Activated CD4-positive, alpha-beta T cell treated with anti-CD3 and anti-CD28 coated beads for 48 hours (primary cell): ENCODE measurements around the gene IGSF21.

Experiments used
- DNase-seq: peaks from one replicate; pipeline ENCODE4 v3.0.0-alpha.2; 2020

IGSF21 gene

DNA sequence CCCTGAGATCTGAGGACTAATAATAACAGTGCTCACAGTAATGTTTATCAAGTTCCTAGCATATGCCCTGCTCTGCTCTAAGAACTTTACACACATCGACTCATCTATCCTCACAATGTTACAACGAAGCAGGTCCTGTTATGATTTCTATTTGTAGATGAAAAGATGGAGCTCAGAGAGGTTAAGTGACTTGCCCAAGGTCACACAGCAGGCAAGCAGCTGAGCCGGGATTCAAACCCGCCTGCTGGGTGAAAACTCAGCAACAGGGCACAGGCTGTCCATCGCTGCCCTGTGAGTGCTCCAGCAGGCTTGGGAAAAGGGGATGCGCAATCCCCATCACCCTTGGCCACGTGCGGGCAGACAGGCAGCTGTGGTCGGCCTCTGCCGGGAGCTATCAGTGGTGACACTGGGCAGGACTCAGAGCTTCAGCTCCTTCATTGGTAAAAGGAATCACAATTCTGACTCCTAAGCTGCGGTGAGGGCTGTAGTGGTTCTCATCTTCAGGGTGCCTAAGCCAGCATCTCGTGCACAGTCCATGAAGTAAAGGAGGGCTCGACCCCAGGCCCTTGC, 199.8 kb downstream of the IGSF21 start:
- no peak for DNase-seq

DNA sequence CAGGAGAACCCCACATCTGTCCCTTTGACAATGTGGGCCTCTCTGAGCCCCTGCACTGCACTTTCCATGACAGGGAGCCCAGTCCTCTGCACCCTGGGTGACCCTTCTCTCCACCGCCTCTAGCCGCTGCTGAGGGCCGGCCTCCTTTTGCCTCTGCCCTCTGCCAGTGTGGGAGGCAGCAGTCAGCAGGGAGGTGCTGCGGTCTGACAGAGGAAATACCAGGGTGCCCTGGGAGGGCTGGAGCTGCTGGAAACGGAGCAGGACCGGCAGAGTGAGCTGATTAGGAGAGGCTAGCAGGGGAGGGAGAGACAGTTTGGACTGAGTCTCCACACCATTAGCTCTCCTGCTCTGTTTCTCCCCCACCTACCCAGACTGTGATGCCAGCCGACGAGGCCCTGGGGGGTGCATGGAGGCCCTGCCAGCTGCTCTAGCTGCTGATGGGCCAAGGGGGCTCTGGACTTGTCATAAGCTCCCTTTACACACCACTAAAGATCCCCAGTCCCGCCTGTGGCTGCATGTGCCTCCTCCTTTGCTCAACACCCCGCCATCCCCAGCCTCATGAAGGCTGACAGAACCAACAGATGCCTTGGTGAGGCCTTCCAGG, 202.1 kb downstream of the IGSF21 start:
- no peak for DNase-seq

DNA sequence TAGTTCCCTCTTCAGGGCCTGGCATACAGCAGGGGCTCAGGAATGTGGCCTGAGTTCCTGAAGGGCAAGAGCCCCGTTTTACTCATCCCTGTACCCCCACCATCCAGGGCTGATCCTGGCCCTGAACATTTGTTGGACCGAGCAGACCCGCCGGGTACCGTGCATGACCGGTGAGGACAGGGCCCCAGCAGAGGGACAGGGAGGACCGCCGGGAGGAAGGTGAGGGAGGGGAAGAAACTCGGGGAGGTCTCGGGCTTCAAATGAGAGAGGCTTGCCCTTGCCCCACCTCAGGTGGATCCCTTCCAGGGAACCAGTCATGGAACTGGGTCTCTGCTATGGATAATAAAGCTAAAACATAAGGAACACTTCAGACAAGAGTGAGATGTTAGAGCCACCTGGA, 205.4 kb downstream of the IGSF21 start:
- no peak for DNase-seq

DNA sequence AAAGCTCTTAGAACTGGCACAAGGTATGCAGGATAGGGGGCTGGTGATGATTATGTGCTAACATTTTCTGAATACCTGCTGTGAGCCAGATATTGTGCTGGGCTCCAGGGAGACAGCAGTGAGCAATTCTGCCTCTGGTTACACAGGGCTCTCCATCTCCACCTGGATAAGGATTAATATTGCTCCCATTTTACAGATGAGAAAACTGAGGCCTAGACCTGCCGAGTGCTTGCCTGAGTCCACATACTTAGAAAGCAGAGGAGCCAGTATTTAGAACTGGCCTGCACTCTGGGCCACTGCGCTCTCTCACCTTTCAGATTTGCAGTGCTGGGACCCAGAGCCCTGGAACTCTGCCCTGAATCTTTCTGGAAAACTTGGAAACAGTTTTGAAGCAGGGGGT, 205.9 kb downstream of the IGSF21 start:
- no peak for DNase-seq

DNA sequence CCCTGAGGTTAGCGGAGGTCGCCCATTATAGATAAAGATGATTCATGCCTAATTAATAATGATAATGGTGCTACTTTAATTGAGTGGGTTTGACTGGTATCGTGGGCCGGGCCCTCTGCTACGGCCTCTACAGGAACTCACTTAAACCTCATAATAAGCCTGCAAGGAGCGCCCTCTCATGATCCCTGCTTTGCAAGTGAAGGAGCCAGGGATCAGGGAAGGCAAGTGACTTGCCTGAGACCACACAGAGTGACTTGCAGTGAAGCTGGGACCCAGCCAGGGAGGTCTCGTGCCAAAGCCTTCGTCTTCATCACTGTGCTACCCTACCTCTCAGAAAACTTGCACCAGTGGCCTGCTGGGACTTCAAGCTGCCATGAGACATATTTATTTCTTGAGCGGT, 206.8 kb downstream of the IGSF21 start:
- no peak for DNase-seq

DNA sequence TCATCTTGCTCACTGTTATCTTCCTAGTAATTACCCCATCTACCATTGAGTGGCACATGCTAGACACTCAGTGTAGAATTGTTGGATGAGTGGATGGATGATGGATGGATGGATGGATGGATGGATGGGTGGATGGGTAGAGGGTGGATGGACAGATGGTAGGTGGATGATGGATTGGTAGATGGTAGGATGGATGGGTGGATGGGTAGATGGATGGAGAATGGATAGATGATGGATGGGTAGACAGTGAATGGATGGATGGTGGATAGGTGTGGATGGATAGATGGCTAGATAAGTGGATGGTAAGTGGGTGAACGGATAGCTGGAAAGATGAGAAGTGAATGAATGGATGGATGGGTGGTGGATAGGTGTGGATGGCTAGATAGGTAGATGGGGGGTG, 207.9 kb downstream of the IGSF21 start:
- DNase-seq: no peak

DNA sequence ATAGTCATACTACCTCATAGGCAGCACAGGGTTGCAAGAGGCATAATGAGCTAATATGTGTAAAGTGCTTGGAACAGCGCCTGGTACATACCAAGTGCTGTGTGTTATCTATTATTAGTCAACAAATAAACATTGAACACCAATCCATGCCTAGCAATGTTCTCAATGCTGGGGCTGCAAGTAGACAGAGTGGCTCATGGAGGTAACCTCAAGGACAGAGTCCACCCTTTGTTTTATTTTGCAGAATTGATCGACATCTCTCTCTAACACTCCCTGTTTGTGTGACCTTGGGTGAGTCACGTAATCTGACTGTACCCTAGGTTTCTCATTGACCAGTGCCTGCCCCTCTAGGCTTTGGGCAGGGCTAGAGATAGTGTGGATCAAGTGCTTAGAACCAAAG, 209.2 kb downstream of the IGSF21 start:
- DNase-seq: no peak

DNA sequence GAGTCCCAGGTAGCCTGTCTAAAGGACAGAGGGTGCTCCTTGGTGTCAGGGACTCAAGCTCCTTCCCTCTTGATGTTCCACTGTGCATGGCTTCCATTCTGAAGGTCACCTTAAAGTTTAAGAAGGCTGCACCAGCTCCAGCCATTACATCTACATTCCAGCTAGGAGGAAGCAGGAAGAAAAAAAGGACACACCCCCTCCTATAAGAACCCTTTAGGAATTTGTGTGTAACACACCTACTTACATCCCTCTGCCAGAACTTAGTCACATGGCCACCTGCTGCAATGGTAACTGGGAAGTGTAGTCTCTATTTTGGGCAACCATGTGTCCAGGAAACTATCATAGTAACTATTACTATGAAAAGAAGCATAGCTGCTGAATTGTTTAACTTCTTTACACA, 211.5 kb downstream of the IGSF21 start:
- no peak for DNase-seq

DNA sequence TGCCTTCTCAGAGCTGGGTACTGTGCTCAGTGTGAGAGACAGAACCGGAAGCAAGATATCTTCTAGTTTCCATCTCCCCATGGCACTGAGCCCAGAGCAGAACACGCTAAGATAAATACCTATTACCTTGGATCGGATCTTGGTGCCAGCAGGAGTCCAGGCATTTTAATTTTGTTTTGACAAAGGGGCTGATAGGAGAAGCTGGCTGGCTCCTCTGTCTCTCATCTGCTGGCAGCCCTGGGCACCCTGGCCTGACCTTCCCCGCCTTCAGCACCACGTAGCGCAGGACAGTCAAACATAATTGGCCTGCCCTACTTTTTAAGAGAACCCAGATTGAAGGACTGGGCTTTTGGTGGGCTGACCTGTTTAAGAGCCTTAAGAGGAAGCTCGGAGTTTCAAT, 212.5 kb downstream of the IGSF21 start:
- DNase-seq: no peak

DNA sequence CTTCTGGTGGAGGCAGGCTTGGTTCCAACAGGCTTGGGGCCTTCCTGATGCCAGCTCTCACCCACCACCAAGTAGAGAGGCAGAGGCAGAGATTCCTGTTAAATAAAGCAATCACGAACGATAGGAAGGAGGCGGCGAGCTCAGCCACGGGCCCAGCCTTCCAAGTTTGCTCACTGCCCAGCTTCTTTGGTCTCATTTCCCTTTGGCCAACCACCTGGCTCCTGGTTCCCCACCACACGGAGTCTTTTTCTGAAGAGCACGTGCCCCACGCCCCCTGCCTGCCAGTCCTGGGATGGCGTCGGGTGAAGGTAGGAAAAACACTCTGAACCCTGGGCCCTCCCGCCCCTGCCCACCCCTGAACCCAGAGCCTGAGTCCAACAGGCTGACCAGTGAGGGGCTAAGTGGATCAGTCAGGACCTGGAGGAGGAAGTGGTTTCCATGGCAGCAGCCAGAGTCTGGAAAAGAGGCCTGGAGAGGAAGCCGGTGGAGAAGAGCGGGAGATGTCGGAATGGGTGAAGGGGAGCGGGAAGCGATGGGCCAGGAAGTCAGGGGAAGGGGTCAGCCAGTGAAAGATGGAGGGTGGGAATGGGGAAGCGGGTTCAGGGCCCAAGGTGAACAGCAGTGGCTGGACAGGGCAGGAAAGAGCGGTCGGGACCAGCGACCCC, 214.9 kb downstream of the IGSF21 start:
- peak; percentile 15 for DNase-seq

DNA sequence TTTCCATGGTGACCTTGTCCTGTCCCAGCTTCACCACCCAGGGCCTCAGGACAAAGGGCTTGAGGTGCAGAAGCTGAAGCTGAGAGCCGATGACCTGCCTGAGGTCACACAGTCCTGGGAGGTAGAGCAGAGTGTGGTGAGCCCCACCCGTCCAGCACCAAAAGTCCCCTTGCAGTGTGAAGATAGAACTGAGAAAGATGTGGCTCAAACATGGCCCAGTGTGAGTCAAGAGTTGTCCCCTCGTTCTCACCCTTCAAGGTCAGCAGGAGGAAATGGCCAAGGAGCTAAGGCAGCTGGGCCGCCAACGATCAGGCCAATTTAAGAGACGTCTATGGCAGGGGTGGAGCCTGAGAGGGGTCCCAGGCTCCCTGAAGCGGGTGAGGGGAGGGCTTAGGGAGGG, 215.7 kb downstream of the IGSF21 start:
- DNase-seq: no peak

DNA sequence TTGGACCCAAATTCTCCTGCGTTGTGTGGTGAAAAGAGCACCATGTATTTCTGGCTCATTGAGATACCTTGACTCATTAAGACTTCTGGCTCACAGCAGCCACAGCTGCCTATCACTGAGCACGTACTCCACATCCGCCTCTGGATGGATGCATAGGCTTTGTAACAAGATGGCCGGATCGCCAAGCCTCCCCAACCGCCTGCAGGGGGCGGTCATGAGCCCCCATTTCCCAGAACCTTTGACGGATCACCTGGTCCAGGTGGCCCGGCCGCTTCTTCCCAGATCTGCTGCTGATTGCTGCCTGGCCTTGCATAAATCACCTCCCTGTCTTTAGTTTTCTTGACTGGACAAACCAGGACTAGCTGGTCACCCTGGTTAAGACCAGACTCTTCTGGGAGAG, 216.6 kb downstream of the IGSF21 start:
- peak; percentile 7 for DNase-seq

DNA sequence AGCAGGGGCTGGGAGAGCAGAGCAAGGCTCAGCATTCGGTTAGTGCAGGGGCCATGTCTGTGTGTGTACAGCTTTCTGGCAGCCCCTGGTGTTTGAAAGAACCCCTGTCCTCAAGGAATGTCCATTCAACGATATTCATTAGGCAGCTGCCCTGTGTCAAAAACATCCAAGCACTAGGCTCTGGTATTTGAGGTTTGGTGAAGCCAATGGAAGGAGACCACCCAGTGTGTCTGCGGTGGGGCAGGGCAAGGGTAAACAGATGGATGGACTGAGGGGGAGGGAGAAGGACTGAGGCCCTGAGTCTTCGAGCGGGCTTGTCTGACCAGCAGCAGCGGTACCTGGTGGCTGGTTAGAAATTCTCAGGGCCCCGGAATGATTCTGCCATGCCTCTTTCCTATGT, 217.5 kb downstream of the IGSF21 start:
- no peak for DNase-seq

DNA sequence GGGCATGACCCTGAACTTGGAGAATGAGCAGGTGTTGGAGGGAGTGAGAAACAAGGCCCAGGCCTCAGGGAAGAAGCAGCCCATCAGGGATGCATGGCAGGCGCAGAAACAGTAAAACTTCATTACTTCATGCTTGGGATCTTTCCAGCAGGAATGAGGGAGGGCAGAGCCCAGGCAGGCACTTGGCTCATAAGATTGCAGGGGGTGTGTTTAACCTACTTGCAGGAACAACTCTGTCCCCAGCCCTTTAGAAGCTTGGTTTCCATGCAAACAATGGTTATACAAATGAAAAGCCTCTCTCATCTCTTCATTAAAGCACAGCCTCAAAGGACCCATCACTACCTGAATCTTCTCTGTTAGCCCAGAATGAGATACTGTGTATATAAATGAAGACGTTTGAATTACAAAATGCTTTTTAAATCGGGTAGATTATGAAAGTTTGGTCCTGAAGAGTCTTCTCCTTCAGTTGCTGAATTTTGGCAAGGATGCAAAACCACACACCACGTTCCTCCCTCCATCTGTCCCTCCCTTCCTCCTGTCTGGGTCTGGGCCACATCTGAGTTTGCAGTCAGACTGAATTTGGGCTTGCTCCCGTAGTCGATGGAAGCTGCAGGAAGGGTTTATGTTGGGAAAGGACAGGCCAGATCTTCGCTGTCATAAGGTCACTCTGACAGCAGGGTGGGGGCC, 218.8 kb downstream of the IGSF21 start:
- no peak for DNase-seq

DNA sequence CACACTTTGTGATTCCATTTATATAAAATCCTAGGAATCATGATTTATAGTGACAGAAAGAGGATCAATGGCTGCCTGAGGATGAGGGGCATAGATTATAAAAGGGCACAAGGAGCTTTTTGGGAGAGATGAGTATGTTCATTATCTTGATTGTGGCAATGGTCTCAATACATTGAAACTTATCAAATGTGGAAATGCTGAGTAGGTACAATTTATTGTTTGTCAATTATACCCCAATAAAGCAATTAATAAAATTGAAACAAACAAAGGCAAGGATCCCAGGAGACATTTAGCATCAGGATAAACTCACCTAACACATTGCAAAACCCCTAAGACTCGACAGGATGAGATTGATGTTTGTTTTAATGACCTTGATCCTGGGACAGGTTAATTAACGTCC, 220.1 kb downstream of the IGSF21 start:
- no peak for DNase-seq

DNA sequence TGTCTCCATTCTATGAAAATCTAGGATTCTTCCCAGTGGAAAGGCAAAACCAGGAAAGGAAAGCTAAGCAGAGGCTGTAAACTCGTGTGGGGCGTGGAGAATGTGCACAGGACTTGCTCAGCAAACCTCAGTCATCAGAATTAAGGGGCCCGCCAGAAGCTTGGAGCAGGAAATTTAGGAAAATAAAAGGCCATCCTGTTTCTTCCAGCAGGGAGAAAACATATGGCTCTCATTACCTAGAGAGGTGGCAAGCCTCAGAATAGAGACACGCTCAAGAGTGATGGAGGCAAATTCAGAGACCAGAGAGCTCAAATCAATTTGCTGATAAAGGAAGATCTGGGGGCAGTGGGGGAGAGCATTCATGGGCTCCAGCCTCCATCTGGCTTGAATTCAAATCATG, 221.2 kb downstream of the IGSF21 start:
- no peak for DNase-seq

DNA sequence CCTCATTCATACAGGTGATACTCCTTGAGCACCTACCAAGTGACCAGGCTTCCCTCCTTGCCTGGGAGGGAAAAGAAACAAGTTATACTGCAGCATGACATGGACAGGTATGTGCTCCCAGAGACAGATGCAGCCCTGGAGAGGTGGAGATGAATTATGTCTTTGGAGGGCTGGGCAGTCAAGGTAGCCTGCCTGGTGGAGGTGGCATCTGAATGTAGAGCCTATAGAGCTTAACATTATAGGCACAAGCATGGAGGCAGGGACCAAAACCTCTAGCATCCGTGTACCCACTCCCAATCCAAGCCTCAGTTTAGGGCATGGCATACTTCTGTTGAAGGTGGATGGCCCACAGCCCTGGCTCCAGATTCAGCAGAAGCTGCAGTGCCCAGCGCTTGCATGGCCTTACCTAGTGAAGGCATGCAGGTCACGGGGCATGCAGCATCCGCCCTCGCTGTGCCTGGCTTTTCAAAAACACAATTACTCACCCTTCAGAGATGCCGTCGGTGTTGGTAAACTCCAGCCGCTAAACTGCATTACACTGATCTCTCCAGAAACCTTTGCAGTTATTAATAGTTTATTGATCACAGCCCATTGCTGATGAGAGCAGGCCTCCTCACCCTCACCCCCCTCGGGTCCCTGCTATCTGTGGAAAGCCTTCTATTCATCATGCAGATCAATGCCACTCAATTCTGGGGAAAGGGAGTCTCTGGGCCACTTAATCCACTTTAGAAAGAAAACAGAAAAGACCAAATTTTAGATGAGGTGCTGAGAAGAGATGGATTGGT, 222.1 kb downstream of the IGSF21 start:
- no peak for DNase-seq

DNA sequence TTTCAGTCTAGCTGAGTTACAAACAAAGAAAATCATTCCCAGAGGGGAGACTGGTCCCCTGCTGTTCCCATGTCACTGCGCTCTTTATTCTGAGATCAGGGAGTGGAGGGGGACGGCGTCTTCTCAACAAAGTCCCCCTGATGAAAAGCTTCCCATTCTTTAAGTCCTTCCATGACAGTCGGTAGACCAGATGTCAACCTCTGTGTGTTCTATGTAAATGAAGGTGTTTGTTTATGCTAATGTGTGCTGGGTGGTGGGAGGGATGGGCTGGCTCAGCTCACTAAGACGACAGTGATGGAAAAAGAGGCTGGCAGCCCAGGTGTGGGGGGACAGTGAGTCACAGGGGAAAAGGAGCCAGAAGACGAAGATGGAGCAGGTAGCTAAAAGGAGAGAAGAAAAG, 225.0 kb downstream of the IGSF21 start:
- DNase-seq: no peak

DNA sequence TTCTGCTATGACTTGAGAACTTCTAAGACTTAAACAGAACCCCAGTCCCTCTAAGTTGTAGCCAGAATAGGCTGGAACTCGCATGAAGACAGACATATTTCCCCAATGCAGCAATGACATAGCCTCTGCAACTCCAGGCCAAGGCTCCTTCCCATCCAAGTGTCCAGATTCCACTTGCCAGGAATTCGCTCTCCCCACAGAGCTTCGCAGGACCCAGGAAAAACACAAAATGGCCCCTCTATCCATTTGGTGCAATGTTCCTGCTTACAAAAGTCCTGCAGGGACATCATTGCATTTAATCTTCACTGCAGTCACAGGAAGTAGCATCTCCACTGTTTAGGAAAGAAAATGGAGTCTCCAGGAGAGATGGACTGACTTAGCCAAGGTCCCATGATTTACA, 225.6 kb downstream of the IGSF21 start:
- no peak for DNase-seq

DNA sequence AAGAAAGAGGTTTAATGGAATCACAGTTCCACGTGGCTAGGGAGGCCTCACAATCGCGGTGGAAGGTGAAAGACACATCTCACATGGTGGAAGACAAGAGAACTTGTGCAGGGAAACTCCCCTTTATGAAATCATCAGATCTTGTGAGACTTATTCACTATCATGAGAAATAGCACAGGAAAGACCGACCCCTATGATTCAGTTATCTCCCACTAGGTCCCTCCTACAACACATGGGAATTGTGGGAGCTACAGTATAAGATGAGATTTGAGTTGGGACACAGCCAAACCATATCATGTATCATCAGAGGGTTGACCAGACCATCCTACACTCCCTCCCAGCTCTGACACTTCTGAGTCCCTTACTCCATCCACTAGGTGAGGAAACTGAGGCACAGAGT, 229.2 kb downstream of the IGSF21 start:
- DNase-seq: no peak

DNA sequence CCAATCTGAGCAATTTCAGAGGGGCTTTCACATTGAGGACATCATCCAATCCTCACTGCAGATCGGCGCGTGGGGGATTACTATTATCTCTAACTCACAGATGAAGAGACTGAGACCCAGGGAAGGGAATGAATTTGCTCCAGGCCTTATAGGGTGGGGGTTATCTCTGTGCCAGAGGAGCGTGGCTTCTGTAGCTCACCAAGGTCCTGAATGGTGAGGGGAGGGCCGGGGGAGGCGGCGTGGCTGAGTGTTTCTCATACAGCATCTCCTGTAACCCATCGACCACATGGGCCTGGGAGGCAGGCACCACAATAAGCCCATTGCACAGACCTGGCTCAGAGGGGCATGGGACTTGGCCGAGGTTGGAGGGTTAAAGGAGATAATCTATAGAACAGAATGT, 230.2 kb downstream of the IGSF21 start:
- no peak for DNase-seq

DNA sequence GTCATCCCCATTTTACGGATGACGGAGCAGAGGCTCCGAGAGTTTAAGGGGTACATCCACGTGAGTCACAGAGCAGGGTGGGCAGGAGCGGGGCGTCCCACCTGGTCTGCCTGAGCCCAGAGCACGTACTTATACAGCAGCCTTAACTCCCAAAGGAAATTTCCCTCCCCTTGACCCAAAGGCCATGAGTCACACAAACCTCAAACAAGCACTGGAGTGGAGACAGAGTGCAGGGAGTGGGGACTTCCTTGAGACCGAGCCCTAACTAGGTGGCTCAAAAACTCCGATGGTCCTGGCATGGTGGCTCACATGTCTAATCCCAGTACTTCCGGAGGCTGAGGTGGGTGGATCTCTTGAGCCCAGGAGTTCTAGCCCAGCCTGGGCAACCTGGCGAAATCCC, 231.6 kb downstream of the IGSF21 start:
- DNase-seq: no peak

DNA sequence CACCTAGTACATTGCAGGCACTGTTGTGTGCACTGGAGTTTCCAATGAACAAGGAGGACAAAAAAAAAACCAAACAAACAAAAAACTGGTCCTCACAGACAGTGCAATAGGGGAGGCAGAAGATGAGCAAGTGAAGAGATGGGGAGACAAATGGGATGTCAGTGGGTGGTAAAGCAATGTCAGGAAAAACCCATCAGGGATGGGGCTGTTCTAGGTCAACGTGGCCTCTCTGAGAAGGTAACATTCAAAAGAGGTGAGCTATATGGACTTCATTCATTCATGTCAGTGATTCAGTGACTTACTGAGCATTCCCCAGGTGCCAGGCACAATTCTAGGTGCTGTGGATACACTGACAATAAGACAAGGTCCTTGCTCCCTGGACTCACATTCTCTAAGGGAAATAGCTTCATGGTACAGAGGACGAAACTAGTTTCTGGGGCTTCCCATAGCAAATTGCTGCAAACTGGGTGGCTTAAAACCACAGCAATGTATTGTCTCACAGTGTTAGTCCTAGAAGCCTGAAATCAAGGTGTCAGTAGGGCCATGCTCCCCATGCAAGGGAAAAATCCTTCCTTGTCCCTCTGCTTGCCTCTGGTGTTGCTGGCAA, 232.7 kb downstream of the IGSF21 start:
- DNase-seq: no peak
